Tibial artery (tissue), 4 donors: ENCODE data around the gene EVI5.
"Not testable (repeated sequence)": the region's sequence is repeated elsewhere in the genome, so short reads cannot be mapped to it uniquely, and the experiment has no call there.

ENCODE experiments used
- DNase-seq, 2 donors: peaks; one replicate each; pipeline ENCODE4 v3.0.0-alpha.2; 2019
- H3K27ac ChIP-seq, 2 donors: fragments of 200-600 bp; sonication (generic) in 1 of 2; 1 replicate in 1 of 2; 2 replicates in 1 of 2; pipeline ENCODE4 v1.5.1; 2018 to 2019; ENCODE audit warnings: mild to moderate bottlenecking in 1 of 2
- H3K27me3 ChIP-seq, 2 donors: fragments of 200-600 bp; sonication (generic) in 1 of 2; one replicate each; pipeline versions ENCODE4 v1.5.1 to v1.6.0; 2016 to 2019
- H3K36me3 ChIP-seq, 3 donors: fragments of 200-600 bp; sonication (generic) in 2 of 3; one replicate each; pipeline ENCODE4 v1.5.1; 2016 to 2019; ENCODE audit warnings: mild to moderate bottlenecking in 2 of 3
- H3K4me1 ChIP-seq, 4 donors: fragments of 200-600 bp; sonication (generic) in 2 of 4; 1 replicate in 3 of 4; 2 replicates in 1 of 4; pipeline ENCODE4 v1.5.1; 2016 to 2019
- H3K4me3 ChIP-seq, 2 donors: fragments of 200-600 bp; sonication (generic) in 1 of 2; 1 replicate in 1 of 2; 2 replicates in 1 of 2; pipeline ENCODE4 v1.5.1; 2018 to 2019; ENCODE audit warnings: mild to moderate bottlenecking in 2 of 2
- H3K9me3 ChIP-seq, 3 donors: fragments of 200-600 bp; sonication (generic) in 1 of 3; one replicate each; pipeline ENCODE4 v1.5.1; 2016 to 2019
- CTCF ChIP-seq, 2 experiments: fragments of 200-600 bp in 1 of 2; fragments of 450-650 bp in 1 of 2; IDR thresholded peaks; one replicate each; pipeline ENCODE4 v1.5.1; 2017 to 2019; ENCODE audit warnings: antibody characterized with exemption in 2 of 2, mild to moderate bottlenecking in 1 of 2, moderate library complexity in 1 of 2
- intact Hi-C: fragments of 100-400 bp; cut with DNase I; formaldehyde crosslinking; loops from one replicate; pipeline ENCODE4 v1.15.0; 2023; ENCODE audit warnings: low total_unique reads

The EVI5 gene

GRCh38 chr1:92655197-92655801 lies 129.6 kb downstream of the EVI5 start:
- H3K27me3 ChIP-seq: no peaks in the 10 kb centered on the region
- no peak for DNase-seq
- no peak for TF ChIP-seq CTCF (IDR thresholded peaks at IDR 0.05)
- intact Hi-C loops: no loop called here
- H3K27ac ChIP-seq: no peak overlapping the region
- peaks cover 3 to 30% (median 22%) of the 10 kb centered on the region in 3 donors for H3K9me3 ChIP-seq
- H3K4me1 ChIP-seq: no peaks in the 10 kb centered on the region
- peaks cover 29 to 52% (median 45%) of the 10 kb centered on the region in 3 donors for H3K36me3 ChIP-seq
- H3K4me3 ChIP-seq: no peak overlapping the region

- Histone ChIP-seq H3K4me1 (no peaks in the 10 kb centered on the region), H3K36me3 (peaks cover 29 to 47% (median 45%) of the 10 kb centered on the region in 3 donors), H3K27ac (no peak overlapping the region), H3K9me3 (peaks cover 3 to 30% (median 22%) of the 10 kb centered on the region in 3 donors), H3K27me3 (no peaks in the 10 kb centered on the region), H3K4me3 (no peak overlapping the region)
- no peak for DNase-seq
- intact Hi-C loops: no loop called here
- TF ChIP-seq CTCF (IDR thresholded peaks at IDR 0.05): no peak
Measured at GRCh38 chr1:92653605-92654381, 131.1 kb downstream of the EVI5 start.

GRCh38 chr1:92640686-92641085 lies 144.2 kb downstream of the EVI5 start:
- H3K27ac ChIP-seq, H3K9me3 ChIP-seq, H3K27me3 ChIP-seq, H3K4me1 ChIP-seq, H3K4me3 ChIP-seq, DNase-seq, intact Hi-C loops: not testable (repeated sequence)
- H3K36me3 ChIP-seq: peaks cover 5 to 13% (median 7%) of the 10 kb centered on the region in 3 donors

GRCh38 chr1:92638498-92638897 lies 146.4 kb downstream of the EVI5 start:
- Histone ChIP-seq H3K36me3 (peaks cover 17 to 26% (median 24%) of the 10 kb centered on the region in 3 donors), H3K9me3 (no peaks in the 10 kb centered on the region), H3K27ac (no peak overlapping the region), H3K4me3 (no peak overlapping the region), H3K27me3 (no peaks in the 10 kb centered on the region), H3K4me1 (no peaks in the 10 kb centered on the region)
- no peak for TF ChIP-seq CTCF (IDR thresholded peaks at IDR 0.05)
- intact Hi-C loops: no loop called here
- DNase-seq: no peak

- H3K4me1 ChIP-seq: not testable (repeated sequence)
Measured at GRCh38 chr1:92635203-92635602, 149.7 kb downstream of the EVI5 start.

GRCh38 chr1:92623187-92623778 lies 161.6 kb downstream of the EVI5 start:
- DNase-seq: no peak
- no peaks in the 10 kb centered on the region for H3K9me3 ChIP-seq
- H3K4me1 ChIP-seq: no peaks in the 10 kb centered on the region
- H3K4me3 ChIP-seq: no peak overlapping the region
- peaks cover 0 to 16% (median 4%) of the 10 kb centered on the region in 3 donors for H3K36me3 ChIP-seq
- no peak overlapping the region for H3K27ac ChIP-seq
- peak in 1 of 2 experiments; percentile 19 for TF ChIP-seq CTCF (IDR thresholded peaks at IDR 0.05)
- intact Hi-C loops: no loop called here
- H3K27me3 ChIP-seq: no peaks in the 10 kb centered on the region

More at GRCh38 chr1:92635203-92635602, 149.7 kb downstream of the EVI5 start:
- H3K4me3 ChIP-seq, DNase-seq, H3K27me3 ChIP-seq, H3K9me3 ChIP-seq, intact Hi-C loops, H3K27ac ChIP-seq: not testable (repeated sequence)
- H3K36me3 ChIP-seq: peaks cover 17 to 24% (median 21%) of the 10 kb centered on the region in 3 donors
